KOPT-K1 (cell line): ENCODE data around the gene LRRFIP1.
"Not testable (repeated sequence)": the region's sequence is repeated elsewhere in the genome, so short reads cannot be mapped to it uniquely, and the experiment has no call there.

Source experiments
- H3K27ac ChIP-seq: fragments of 200-600 bp; sonication (generic); 2 replicates; pipeline ENCODE4 v1.5.1; 2016; ENCODE audit warnings: antibody characterized with exemption, mild to moderate bottlenecking, low read depth, low read length; ENCODE audit not compliant: poor library complexity, severe bottlenecking
- H3K36me3 ChIP-seq: fragments of 200-600 bp; sonication (generic); 2 replicates; pipeline ENCODE4 v1.5.1; 2017; ENCODE audit warnings: antibody characterized with exemption, mild to moderate bottlenecking, low read length, moderate library complexity; ENCODE audit not compliant: insufficient read depth
- H3K9me3 ChIP-seq: fragments of 200-600 bp; sonication (generic); 2 replicates; pipeline ENCODE4 v1.5.1; 2017; ENCODE audit warnings: antibody characterized with exemption, low read length, mild to moderate bottlenecking; ENCODE audit not compliant: insufficient read depth, poor library complexity, severe bottlenecking

Gene LRRFIP1

GRCh38 chr2:237604391-237604790 lies 23.0 kb upstream of the LRRFIP1 start:
- Histone ChIP-seq H3K9me3 (no peaks in the 10 kb centered on the region), H3K27ac (no peak overlapping the region), H3K36me3 (no peaks in the 10 kb centered on the region)

DNA sequence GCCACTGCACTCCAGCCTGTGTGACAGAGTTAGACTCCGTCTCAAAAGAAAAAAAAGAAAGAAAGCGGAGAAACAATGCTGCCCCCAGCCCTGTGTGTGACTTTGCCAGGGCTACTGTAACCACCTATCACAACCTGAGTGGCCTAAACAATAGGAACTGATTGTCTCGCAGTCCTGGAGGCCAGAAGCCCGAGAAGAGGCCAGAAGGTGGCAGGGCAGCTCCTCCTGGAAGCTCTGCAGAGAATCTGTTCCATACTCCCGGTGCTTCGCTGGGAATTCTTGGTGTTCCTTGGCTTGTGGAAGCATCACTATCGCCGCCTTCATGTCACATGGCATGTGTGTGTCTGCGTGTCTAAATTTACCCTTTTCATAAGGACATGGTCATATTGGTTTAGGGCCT lies 22.4 kb upstream of the LRRFIP1 start:
- no peaks in the 10 kb centered on the region for H3K9me3 ChIP-seq
- H3K27ac ChIP-seq = no peak overlapping the region
- H3K36me3 ChIP-seq = no peaks in the 10 kb centered on the region

DNA sequence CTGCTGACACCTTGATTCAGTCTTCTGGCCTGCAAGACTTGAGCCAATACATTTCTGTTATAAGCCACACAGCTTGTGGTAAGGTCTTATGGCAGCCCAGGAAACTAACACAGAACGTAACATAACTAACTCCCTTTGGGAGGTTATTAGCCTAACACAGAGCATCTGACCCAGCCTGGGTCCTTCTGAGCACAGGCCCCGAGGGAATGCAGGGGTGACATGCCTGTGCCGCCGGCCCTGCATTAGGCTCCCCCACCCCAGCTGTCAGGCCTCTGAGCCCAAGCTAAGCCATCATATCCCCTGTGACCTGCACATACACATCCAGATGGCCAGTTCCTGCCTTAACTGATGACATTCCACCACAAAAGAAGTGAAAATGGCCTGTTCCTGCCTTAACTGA lies 20.9 kb upstream of the LRRFIP1 start:
- not testable (repeated sequence) for H3K9me3 ChIP-seq, H3K27ac ChIP-seq, H3K36me3 ChIP-seq

DNA sequence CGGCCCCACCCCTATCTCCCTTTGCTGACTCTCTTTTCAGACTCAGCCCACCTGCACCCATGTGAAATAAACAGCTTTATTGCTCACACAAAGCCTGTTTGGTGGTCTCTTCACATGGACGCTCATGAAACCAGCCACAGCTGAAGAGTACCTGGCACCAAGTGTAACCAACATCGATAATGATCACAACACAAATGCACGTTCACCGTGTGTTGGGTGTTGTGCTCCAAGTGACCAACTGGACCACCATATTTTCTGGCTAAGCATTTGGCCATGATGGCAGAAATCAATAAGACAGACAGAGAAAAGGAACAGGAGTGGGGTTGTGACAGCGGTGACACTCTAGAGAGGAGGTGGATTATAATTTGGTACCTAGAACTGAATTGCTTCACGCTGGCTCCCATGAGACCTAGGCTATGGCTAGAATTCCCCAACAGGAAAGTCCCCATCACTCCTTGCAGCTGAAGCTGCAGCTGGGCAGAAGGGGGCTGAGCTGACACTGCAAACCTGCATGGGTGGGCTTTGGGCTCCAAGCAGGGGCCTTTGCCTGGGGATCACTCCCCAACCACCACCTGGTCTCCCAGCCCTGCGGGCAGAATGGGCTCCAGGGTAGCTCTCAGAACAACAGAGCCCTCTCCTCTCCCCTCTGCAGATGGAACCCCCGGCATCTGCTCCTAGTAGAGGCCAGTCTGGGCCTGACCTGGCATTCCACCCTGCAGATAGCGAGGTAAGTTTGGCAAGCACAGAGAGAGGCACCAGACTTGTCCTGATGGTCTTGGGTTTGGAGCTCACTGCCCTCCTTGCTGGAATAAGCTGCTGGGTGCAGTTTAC lies 14.6 kb upstream of the LRRFIP1 start:
- Histone ChIP-seq H3K27ac (no peak overlapping the region), H3K9me3 (no peaks in the 10 kb centered on the region), H3K36me3 (no peaks in the 10 kb centered on the region)

DNA sequence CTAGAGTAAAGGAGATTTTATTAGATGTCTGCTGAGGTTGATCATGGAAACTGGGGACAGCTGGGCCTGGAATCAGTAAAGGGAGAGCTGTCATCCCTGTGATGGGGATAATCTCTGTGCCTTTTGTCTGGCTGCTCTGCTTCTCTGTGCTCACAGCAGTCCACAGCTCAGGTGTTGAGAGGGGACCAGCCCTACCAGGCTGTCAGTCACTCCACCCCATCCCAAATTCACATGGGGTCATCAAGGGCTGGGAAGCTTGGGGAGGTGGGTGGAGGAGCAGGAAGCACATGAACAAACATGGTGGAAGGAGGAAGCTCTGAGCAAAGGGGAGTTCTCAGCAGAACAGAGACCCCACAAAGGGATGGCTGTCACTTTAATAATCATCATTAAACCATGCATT lies 13.7 kb upstream of the LRRFIP1 start:
- Histone ChIP-seq H3K27ac (no peak overlapping the region), H3K36me3 (no peaks in the 10 kb centered on the region), H3K9me3 (no peaks in the 10 kb centered on the region)

DNA sequence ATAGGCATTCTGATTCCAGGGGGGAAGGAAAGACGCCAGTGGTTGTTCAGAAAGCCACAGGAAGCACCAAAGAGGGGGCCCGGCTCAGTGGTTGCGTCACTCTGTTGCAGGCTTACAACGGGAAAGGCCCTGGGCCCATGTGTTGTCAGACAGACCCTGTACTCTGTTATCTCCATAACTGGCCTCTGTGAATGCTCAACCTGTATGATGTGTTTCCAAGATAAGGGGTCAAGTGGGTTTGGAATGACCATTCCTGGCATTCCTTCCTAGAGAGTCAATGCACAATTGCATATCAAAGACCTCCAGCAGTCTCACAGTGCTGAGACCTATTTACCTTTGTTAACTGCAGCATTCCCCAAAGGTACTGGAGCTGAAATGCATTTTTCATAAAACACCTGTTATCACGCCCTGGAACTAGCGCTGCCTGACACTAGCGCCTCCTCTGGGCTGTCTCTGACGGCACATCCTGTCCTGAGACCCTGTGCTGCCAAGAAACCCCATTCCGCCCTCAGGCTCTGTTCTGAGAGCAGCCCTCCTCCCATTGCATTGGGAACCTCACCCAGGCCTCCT lies 13.2 kb upstream of the LRRFIP1 start:
- no peak overlapping the region for H3K27ac ChIP-seq
- no peaks in the 10 kb centered on the region for H3K36me3 ChIP-seq

GRCh38 chr2:237615631-237616249 lies 11.6 kb upstream of the LRRFIP1 start:
- no peak overlapping the region for H3K27ac ChIP-seq
- no peaks in the 10 kb centered on the region for H3K36me3 ChIP-seq
- H3K9me3 ChIP-seq = no peaks in the 10 kb centered on the region

More for the DNA sequence above, 13.2 kb upstream of the LRRFIP1 start:
- H3K9me3 ChIP-seq = no peaks in the 10 kb centered on the region

- Histone ChIP-seq H3K27ac (no peak overlapping the region), H3K36me3 (no peaks in the 10 kb centered on the region), H3K9me3 (no peaks in the 10 kb centered on the region)
Measured at GRCh38 chr2:237616373-237616733, 11.0 kb upstream of the LRRFIP1 start.

GRCh38 chr2:237616734-237617586 lies 10.4 kb upstream of the LRRFIP1 start:
- Histone ChIP-seq H3K27ac (no peak overlapping the region), H3K9me3 (no peaks in the 10 kb centered on the region), H3K36me3 (no peaks in the 10 kb centered on the region)

DNA sequence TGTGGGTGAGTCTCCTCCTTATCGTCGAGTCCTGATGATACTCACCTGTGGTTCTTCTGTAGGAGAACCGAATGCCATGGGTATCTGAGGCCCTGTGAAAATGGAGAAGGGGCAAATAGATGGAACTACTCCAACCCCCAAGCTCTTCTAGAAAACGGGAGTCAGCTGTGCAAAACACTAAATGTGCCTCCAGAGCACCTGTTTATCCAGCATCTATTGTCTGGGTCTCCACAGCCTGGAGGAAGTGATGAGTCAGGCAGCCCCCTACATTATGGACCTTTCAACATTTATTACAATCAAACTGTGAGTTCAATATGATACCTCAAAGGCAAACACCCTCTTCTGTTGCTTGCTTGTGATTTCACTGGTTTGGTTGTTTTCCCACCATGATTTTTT lies 9.8 kb upstream of the LRRFIP1 start:
- Histone ChIP-seq H3K9me3 (no peaks in the 10 kb centered on the region), H3K27ac (no peak overlapping the region), H3K36me3 (no peaks in the 10 kb centered on the region)

DNA sequence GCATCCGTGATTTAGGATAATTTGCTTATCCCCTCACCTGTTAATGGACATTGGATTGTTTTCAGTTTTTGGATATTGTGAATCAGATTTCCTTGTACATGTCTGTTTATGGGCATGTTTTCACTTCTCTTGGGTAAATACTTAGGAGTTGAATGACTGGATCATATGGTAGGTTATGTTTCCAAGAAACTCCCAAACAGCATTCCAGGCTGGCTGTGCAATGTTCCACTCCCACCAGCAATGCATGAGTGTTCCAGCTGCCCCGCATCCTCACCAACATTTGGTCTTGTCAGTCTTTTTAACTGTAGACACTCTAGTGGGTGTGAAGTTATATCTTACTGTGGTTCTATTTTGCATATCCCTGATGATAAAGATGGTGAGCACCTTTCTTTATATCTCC lies 8.9 kb upstream of the LRRFIP1 start:
- no peak overlapping the region for H3K27ac ChIP-seq
- no peaks in the 10 kb centered on the region for H3K36me3 ChIP-seq
- no peaks in the 10 kb centered on the region for H3K9me3 ChIP-seq

GRCh38 chr2:237623428-237624403 lies 3.7 kb upstream of the LRRFIP1 start:
- Histone ChIP-seq H3K36me3 (no peaks in the 10 kb centered on the region), H3K9me3 (no peaks in the 10 kb centered on the region), H3K27ac (no peak overlapping the region)

DNA sequence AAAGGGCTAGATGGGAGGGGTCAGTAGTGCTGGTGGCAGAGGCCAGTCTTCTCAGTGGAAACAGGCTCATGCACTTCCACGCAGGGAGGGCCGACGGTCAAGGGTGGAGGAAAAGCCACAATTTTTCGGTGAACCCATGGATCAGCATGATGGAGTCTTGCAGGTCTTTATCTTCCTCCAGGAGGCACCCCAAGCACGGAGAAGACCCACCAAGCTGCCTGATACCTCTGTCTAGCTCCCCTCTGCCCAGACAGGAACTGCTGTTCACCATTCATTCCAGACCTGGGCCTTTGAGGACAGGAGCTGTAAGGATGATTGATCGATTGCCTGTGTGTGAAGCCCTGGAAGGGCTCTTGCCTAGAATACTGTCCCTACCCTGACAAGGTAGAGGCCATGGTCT lies 2.8 kb upstream of the LRRFIP1 start:
- Histone ChIP-seq H3K9me3 (no peaks in the 10 kb centered on the region), H3K27ac (no peak overlapping the region), H3K36me3 (no peaks in the 10 kb centered on the region)

- H3K27ac ChIP-seq = no peak overlapping the region
- no peaks in the 10 kb centered on the region for H3K9me3 ChIP-seq
- no peaks in the 10 kb centered on the region for H3K36me3 ChIP-seq
Measured at GRCh38 chr2:237625216-237625705, 2.1 kb upstream of the LRRFIP1 start.
